HG02763 (cell line): Measurements from ENCODE around the gene MTMR6.
"Not testable (repeated sequence)": the region's sequence is repeated elsewhere in the genome, so short reads cannot be mapped to it uniquely, and the experiment has no call there.

Experiments used
- ATAC-seq: cut with Tn5 transposase; IDR thresholded peaks from one replicate; pipeline ENCODE4 v1.9.1; 2021; ENCODE audit warnings: mild to moderate bottlenecking, moderate library complexity; ENCODE audit not compliant: unreplicated experiment

Gene MTMR6

GRCh38 chr13:25286969-25287961, at the start of gene MTMR6:
MTMR6 (minus strand) TSS chr13:25287488; CDS start chr13:25287247, 241 bp downstream.
- ATAC-seq = peak; percentile 97

- ATAC-seq = no peak
Observed at GRCh38 chr13:25335856-25336255, 48.6 kb upstream of the MTMR6 start.

GRCh38 chr13:25330541-25330940, 43.3 kb upstream of the MTMR6 start:
- no peak for ATAC-seq

GRCh38 chr13:25329706-25330105, 42.4 kb upstream of the MTMR6 start:
- no peak for ATAC-seq

- ATAC-seq = no peak
Observed at GRCh38 chr13:25324100-25324499, 36.8 kb upstream of the MTMR6 start.

GRCh38 chr13:25319771-25320170, 32.5 kb upstream of the MTMR6 start:
- ATAC-seq = no peak

GRCh38 chr13:25318946-25319345, 31.7 kb upstream of the MTMR6 start:
- not testable (repeated sequence) for ATAC-seq

GRCh38 chr13:25310891-25311290, 23.6 kb upstream of the MTMR6 start:
- no peak for ATAC-seq

- no peak for ATAC-seq
Observed at GRCh38 chr13:25306671-25307464, 19.6 kb upstream of the MTMR6 start.

GRCh38 chr13:25302121-25302520, 14.8 kb upstream of the MTMR6 start:
- no peak for ATAC-seq

- peak; percentile 98 for ATAC-seq
Observed at GRCh38 chr13:25301347-25302113, 14.2 kb upstream of the MTMR6 start, which contains the start of gene NUP58. NUP58 (plus strand) TSS chr13:25301625; CDS start chr13:25301774, 149 bp downstream.

GRCh38 chr13:25300861-25301346, 13.6 kb upstream of the MTMR6 start:
- peak; percentile 18 for ATAC-seq

GRCh38 chr13:25295701-25296100, 8.4 kb upstream of the MTMR6 start:
- no peak for ATAC-seq

GRCh38 chr13:25295228-25295627, 7.9 kb upstream of the MTMR6 start:
- ATAC-seq = no peak

GRCh38 chr13:25292301-25292700, 5.0 kb upstream of the MTMR6 start:
- ATAC-seq = no peak

GRCh38 chr13:25291691-25292090, 4.4 kb upstream of the MTMR6 start:
- ATAC-seq = no peak

GRCh38 chr13:25288966-25289365, 1.7 kb upstream of the MTMR6 start:
- no peak for ATAC-seq

- ATAC-seq = no peak
Observed at GRCh38 chr13:25286308-25286968, 850 bp downstream of the MTMR6 start.

- ATAC-seq = no peak
Observed at GRCh38 chr13:25281935-25282332, 5.4 kb downstream of the MTMR6 start.
